Measurements from ENCODE around the gene ATF1. TPM values are rescaled to one million over a fixed set of nuclear protein-coding genes. Genes with fewer than 3 reads are reported as not detected.
"Not testable (repeated sequence)": the region's sequence is repeated elsewhere in the genome, so short reads cannot be mapped to it uniquely, and the experiment has no call there.

Gene ATF1
- total and polyA plus RNA-seq, 2 donors from 2014 or later: 13.9 to 29.0 TPM

GRCh38 chr12:50820177-50820576, 56.3 kb downstream of the ATF1 start:
- intact Hi-C loops (cut with DNase I): loop anchor here (10.0 kb wide), 1 partner anchor 165 kb away; no protein-coding TSS in a partner anchor
- no peak overlapping the region for H3K4me3 ChIP-seq (ENCODE audit: low read length in 3 of 3)
- H3K4me1 ChIP-seq (ENCODE audit: control insufficient read depth in 2 of 3, insufficient read depth in 2 of 3, low read depth in 1 of 3, low read length in 3 of 3): peaks cover 0 to 4% (median 0%) of the 10 kb centered on the region in 3 donors
- no peak for FAIRE-seq
- no peak overlapping the region for H3K9ac ChIP-seq (ENCODE audit: low read length in 3 of 3)
- no peak for DNase-seq
- no peaks in the 10 kb centered on the region for H3K9me3 ChIP-seq (ENCODE audit: control insufficient read depth in 2 of 3, insufficient read depth in 1 of 3, low read length in 3 of 3)
- H3K36me3 ChIP-seq (ENCODE audit: control insufficient read depth in 2 of 3, insufficient read depth in 3 of 3, low read length in 3 of 3): peaks cover 0 to 10% (median 6%) of the 10 kb centered on the region in 3 donors
- H3K27ac ChIP-seq (ENCODE audit: low read depth in 2 of 2, low read length in 2 of 2): no peak overlapping the region
- no peaks in the 10 kb centered on the region for H3K27me3 ChIP-seq (ENCODE audit: control insufficient read depth, insufficient read depth, low read length)
- no peak for TF ChIP-seq CTCF (IDR thresholded peaks at IDR 0.05; ENCODE audit: borderline replicate concordance, extremely low read depth, insufficient read depth)

GRCh38 chr12:50822082-50822481, 58.2 kb downstream of the ATF1 start:
- Histone ChIP-seq H3K27ac (ENCODE audit: low read depth in 2 of 2, low read length in 2 of 2) (no peak overlapping the region), H3K4me3 (ENCODE audit: low read length in 3 of 3) (no peak overlapping the region), H3K4me1 (ENCODE audit: control insufficient read depth in 2 of 3, insufficient read depth in 2 of 3, low read depth in 1 of 3, low read length in 3 of 3) (peaks cover 0 to 9% (median 2%) of the 10 kb centered on the region in 3 donors), H3K36me3 (ENCODE audit: control insufficient read depth in 2 of 3, insufficient read depth in 3 of 3, low read length in 3 of 3) (no peaks in the 10 kb centered on the region), H3K27me3 (ENCODE audit: control insufficient read depth, insufficient read depth, low read length) (no peaks in the 10 kb centered on the region), H3K9me3 (ENCODE audit: control insufficient read depth in 2 of 3, insufficient read depth in 1 of 3, low read length in 3 of 3) (no peaks in the 10 kb centered on the region), H3K9ac (ENCODE audit: low read length in 3 of 3) (no peak overlapping the region)
- FAIRE-seq: no peak
- no peak for TF ChIP-seq CTCF (IDR thresholded peaks at IDR 0.05; ENCODE audit: borderline replicate concordance, extremely low read depth, insufficient read depth)
- intact Hi-C loops (cut with DNase I): loop anchor here (10.0 kb wide), 1 partner anchor 163 kb away; no protein-coding TSS in a partner anchor
- no peak for DNase-seq

- H3K9ac ChIP-seq (ENCODE audit: low read length in 3 of 3); H3K36me3 ChIP-seq (ENCODE audit: control insufficient read depth in 2 of 3, insufficient read depth in 3 of 3, low read length in 3 of 3); H3K27me3 ChIP-seq (ENCODE audit: control insufficient read depth, insufficient read depth, low read length); H3K4me1 ChIP-seq (ENCODE audit: control insufficient read depth in 2 of 3, insufficient read depth in 2 of 3, low read depth in 1 of 3, low read length in 3 of 3); H3K9me3 ChIP-seq (ENCODE audit: control insufficient read depth in 2 of 3, insufficient read depth in 1 of 3, low read length in 3 of 3); DNase-seq; FAIRE-seq; H3K27ac ChIP-seq (ENCODE audit: low read depth in 2 of 2, low read length in 2 of 2); H3K4me3 ChIP-seq (ENCODE audit: low read length in 3 of 3): not testable (repeated sequence)
- intact Hi-C loops (cut with DNase I): loop anchor here (10.0 kb wide), 1 partner anchor 161 kb away; no protein-coding TSS in a partner anchor
Observed at GRCh38 chr12:50823724-50824123, 59.8 kb downstream of the ATF1 start.

- TF ChIP-seq CTCF (IDR thresholded peaks at IDR 0.05; ENCODE audit: borderline replicate concordance, extremely low read depth, insufficient read depth): no peak
- peaks cover 0 to 9% (median 2%) of the 10 kb centered on the region in 3 donors for H3K4me1 ChIP-seq (ENCODE audit: control insufficient read depth in 2 of 3, insufficient read depth in 2 of 3, low read depth in 1 of 3, low read length in 3 of 3)
- peak overlapping the region; percentile 65 to 80 for H3K27ac ChIP-seq (ENCODE audit: low read depth in 2 of 2, low read length in 2 of 2)
- intact Hi-C loops (cut with DNase I): loop anchor here (10.0 kb wide), 1 partner anchor 160 kb away; no protein-coding TSS in a partner anchor
- H3K9ac ChIP-seq (ENCODE audit: low read length in 3 of 3): peak overlapping the region in 2 of 3 donors; percentile 65 to 89
- no peaks in the 10 kb centered on the region for H3K27me3 ChIP-seq (ENCODE audit: control insufficient read depth, insufficient read depth, low read length)
- peak overlapping the region in 2 of 3 donors; percentile 30 to 48 for H3K4me3 ChIP-seq (ENCODE audit: low read length in 3 of 3)
- H3K36me3 ChIP-seq (ENCODE audit: control insufficient read depth in 2 of 3, insufficient read depth in 3 of 3, low read length in 3 of 3): no peaks in the 10 kb centered on the region
- FAIRE-seq (no peak), DNase-seq (no peak)
- no peaks in the 10 kb centered on the region for H3K9me3 ChIP-seq (ENCODE audit: control insufficient read depth in 2 of 3, insufficient read depth in 1 of 3, low read length in 3 of 3)
Observed at GRCh38 chr12:50824914-50825313, 61.0 kb downstream of the ATF1 start.

All from kidney (tissue), 14 donors.